BE2C (cell line): ENCODE results near the gene TGM2.

Experiments used
- DNase-seq: peaks from one replicate; pipeline ENCODE4 v3.0.0-alpha.2; 2020
- H3K27me3 ChIP-seq: fragments of 250-450 bp; sonication (Bioruptor Pico); 2 replicates; pipeline ENCODE4 v1.5.1; 2020; ENCODE audit warnings: mild to moderate bottlenecking
- H3K36me3 ChIP-seq: fragments of 250-450 bp; sonication (Bioruptor Pico); 2 replicates; pipeline ENCODE4 v1.5.1; 2020; ENCODE audit warnings: mild to moderate bottlenecking
- H3K4me1 ChIP-seq: fragments of 250-450 bp; sonication (Bioruptor Pico); 2 replicates; pipeline ENCODE4 v1.5.1; 2020
- H3K4me3 ChIP-seq: 2 replicates; pipeline ENCODE4 v1.5.1; 2011; ENCODE audit warnings: low read depth, low read length
- H3K9me3 ChIP-seq: fragments of 250-450 bp; sonication (Bioruptor Pico); 2 replicates; pipeline ENCODE4 v1.5.1; 2020
- TF ChIP-seq, protein P1 (sequence below): IDR thresholded peaks from 2 replicates; pipeline ENCODE4 v1.5.1; 2012; ENCODE audit warnings: mild to moderate bottlenecking, low read depth, low read length

Gene TGM2

DNA sequence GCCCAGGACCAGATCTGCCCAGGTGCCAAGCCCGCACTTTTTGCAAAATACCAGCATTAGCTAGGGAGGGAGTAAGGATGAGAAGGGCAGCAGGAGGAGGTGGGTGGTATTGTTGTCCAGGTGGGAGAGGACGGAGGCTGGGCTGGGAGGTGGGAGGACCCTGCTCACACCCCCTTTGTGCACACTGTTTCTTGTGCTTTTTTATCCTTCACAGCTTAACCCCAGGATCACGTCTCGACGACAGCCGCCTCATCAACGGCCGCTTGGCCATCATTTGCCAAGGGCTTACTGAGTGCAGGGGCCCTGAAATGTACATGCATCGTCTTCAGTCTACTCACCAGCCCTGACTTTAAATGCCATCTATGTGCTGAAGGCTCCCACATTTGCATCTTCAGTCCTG is 12.1 kb upstream of the TGM2 start:
- TF ChIP-seq, protein P1, sequence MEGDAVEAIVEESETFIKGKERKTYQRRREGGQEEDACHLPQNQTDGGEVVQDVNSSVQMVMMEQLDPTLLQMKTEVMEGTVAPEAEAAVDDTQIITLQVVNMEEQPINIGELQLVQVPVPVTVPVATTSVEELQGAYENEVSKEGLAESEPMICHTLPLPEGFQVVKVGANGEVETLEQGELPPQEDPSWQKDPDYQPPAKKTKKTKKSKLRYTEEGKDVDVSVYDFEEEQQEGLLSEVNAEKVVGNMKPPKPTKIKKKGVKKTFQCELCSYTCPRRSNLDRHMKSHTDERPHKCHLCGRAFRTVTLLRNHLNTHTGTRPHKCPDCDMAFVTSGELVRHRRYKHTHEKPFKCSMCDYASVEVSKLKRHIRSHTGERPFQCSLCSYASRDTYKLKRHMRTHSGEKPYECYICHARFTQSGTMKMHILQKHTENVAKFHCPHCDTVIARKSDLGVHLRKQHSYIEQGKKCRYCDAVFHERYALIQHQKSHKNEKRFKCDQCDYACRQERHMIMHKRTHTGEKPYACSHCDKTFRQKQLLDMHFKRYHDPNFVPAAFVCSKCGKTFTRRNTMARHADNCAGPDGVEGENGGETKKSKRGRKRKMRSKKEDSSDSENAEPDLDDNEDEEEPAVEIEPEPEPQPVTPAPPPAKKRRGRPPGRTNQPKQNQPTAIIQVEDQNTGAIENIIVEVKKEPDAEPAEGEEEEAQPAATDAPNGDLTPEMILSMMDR, result no peak
- no peak overlapping the region for H3K4me3 ChIP-seq
- no peaks in the 10 kb centered on the region for H3K9me3 ChIP-seq
- no peak for DNase-seq
- no peaks in the 10 kb centered on the region for H3K27me3 ChIP-seq
- H3K4me1 ChIP-seq, result no peaks in the 10 kb centered on the region
- H3K36me3 ChIP-seq, result no peaks in the 10 kb centered on the region

DNA sequence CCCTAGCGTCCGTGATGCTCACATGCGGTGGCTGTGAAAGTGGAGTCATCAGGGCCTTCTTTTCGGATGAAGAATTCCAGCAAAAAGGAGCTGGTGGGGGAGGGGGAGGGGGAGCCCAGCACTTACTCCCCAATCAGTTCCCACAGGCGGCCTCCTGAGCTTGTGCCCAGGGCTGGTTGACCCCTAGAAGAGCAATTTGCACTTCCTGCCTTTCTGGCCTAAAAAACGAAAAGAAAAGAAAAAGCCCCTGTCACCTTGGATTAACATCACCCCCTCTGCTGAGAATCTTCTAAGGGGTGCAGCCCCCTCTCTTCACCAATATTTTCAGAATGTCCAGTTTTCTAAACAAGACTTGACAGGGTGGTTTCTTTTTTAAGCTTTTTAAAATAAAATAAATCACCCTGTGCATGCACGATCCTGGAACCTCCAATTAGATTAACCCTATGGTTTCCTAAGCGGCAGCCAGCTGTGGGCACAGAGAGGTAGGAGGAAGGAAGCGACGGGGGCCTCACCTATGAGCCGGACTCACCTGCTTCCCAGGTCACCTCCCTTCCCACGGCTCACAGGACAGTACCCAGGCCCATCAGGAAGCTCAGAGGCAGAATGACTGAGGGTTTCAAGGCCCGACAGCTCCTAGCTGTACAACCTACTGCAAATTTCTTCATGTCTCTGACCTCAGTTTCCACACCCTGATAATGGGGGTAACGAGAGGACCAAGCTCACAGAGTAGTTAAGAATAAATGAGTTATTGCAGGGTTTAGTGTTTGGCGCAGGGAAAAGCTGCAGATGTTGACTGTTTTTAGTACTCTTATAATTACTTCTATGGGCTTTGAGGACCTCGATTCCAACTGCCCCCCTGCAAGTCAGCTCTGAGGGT is 10.5 kb upstream of the TGM2 start:
- DNase-seq, result no peak
- Histone ChIP-seq H3K4me3 (no peak overlapping the region), H3K4me1 (peaks cover 4% of the 10 kb centered on the region; the same call in 1 of the 2 replicates), H3K27me3 (no peaks in the 10 kb centered on the region), H3K36me3 (no peaks in the 10 kb centered on the region), H3K9me3 (no peaks in the 10 kb centered on the region)
- TF ChIP-seq, protein P1, result no peak

DNA sequence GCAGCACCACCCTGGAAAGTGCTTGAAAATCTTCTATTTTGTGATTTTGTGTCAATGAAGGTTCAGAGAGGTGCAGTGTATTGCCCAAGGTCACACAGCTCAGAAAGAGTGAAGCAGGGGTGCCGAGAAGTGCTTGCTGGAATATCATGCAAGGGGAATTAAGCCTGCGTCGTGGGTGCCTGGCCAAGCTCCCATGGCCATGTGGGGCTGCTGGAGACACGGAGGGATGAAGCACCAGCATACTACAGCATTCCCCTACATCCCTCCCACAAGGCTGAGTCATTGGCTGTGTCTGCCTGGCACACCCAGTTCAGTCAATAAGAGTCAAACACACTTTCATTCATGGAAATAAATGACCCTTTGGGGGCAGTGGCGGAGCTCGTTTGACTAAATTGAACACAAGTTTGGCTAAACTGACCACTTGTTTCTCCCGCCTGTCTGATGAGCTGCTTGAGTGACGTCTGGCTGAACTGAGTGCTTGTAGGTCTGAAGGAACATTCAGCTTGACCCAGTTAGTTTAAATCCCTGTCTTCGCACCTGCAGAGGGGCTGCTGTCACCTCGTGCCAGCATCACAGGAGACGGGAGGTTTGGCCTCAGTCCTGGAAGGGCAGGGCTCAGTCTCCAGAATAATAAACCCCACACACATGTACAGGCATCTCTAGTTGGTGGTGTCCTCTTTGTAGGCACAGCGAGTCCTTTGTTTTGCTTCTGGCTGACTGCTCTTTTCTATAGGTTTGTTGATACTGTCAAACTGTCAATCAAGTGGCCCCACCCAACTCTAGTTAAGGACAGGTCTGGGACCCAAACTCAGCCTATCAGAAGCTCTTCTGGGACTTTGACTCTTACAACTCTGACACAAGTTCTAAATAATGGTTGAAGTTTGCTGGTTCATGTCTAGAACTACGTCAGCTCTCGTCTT is 8.4 kb upstream of the TGM2 start:
- Histone ChIP-seq H3K4me1 (peaks cover 4% of the 10 kb centered on the region; the same call in 1 of the 2 replicates), H3K4me3 (no peak overlapping the region), H3K27me3 (no peaks in the 10 kb centered on the region), H3K36me3 (no peaks in the 10 kb centered on the region), H3K9me3 (no peaks in the 10 kb centered on the region)
- no peak for DNase-seq
- TF ChIP-seq, protein P1, result no peak

DNA sequence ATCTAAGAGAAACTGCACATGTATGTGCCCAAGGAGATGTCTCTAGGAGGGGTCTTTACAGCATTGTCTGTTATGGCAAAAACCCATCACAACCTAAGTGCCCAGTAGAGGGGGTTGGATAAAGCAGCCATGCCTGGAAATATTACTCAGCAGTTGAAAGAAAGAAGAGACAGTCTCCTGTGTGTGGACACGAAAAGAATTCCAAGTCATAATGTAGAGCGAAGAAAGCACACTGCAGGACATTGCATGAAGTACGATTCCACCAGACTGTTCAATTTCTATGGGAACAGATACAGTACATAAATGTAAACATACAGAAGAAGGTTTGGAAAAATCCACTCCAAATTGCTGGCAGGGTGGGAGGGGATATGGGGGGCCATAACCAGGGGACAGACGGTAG is 7.3 kb upstream of the TGM2 start:
- no peak for DNase-seq
- Histone ChIP-seq H3K4me1 (peaks cover 4% of the 10 kb centered on the region; the same call in 1 of the 2 replicates), H3K9me3 (no peaks in the 10 kb centered on the region), H3K27me3 (no peaks in the 10 kb centered on the region), H3K36me3 (no peaks in the 10 kb centered on the region), H3K4me3 (no peak overlapping the region)
- TF ChIP-seq, protein P1, result peak; percentile 53

DNA sequence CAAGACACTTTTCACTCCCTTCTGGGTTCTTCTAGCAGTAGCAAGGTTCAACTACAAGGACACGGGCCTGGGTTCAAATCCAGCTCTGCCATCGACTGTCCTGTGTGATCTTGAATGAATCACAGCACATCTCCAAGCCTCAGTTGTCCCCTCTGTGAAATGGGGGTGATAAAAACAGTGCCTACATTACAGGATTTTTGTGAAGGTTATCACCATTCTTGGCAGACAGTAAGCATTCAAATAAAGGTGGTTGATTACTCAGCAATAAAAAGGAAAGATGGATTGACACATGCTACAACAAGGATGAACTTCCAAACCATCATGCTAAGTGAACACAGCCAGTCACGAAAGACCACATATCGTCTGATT is 6.6 kb upstream of the TGM2 start:
- no peak for DNase-seq
- peaks cover 4% of the 10 kb centered on the region; the same call in 1 of the 2 replicates for H3K4me1 ChIP-seq
- H3K9me3 ChIP-seq, result no peaks in the 10 kb centered on the region
- TF ChIP-seq, protein P1, result no peak
- H3K36me3 ChIP-seq, result no peaks in the 10 kb centered on the region
- H3K27me3 ChIP-seq, result no peaks in the 10 kb centered on the region
- H3K4me3 ChIP-seq, result no peak overlapping the region
